ENCODE results near the gene ITM2C. TPM values are rescaled to one million over a fixed set of nuclear protein-coding genes. Genes with fewer than 3 reads are reported as not detected.

Gene ITM2C
- polyA plus RNA-seq, 3 donors = 1.4 to 3.2 (median 2.9) TPM

- Mint-ChIP-seq H3K9me3 (peaks cover 0 to 4% (median 0%) of the 10 kb centered on the region in 7 donors), H3K27me3 (ENCODE audit: low read depth in 3 of 3) (peaks cover 0 to 5% (median 4%) of the 10 kb centered on the region in 3 donors), H3K4me3 (no peak overlapping the region), H3K4me1 (peaks cover 20% of the 10 kb centered on the region), H3K36me3 (no peaks in the 10 kb centered on the region), H3K27ac (peak overlapping the region in 1 of 7 donors; percentile 68)
- H3K9ac ChIP-seq (ENCODE audit: insufficient read depth, low read length, poor library complexity, severe bottlenecking) = no peak overlapping the region
- H3K4me3 ChIP-seq (replicated peaks in 1 of 3; ENCODE audit: low read depth in 2 of 3, low read length in 3 of 3) = no peak overlapping the region
- H3K27ac ChIP-seq (ENCODE audit: low read depth in 1 of 2, low read length in 2 of 2) = no peak overlapping the region
- no peaks in the 10 kb centered on the region for H3K36me3 ChIP-seq (replicated peaks in 1 of 2; ENCODE audit: control insufficient read depth in 1 of 2, insufficient read depth in 2 of 2, low read length in 2 of 2)
- H3K4me2 ChIP-seq (replicated peaks; ENCODE audit: extremely low read depth, low read length, poor library complexity, severe bottlenecking) = no peak overlapping the region
- peaks cover 22 to 24% of the 10 kb centered on the region in 2 donors for H3K4me1 ChIP-seq (ENCODE audit: control insufficient read depth in 1 of 2, insufficient read depth in 2 of 2, low read length in 2 of 2)
- no peak overlapping the region for H2AFZ ChIP-seq (ENCODE audit: insufficient read depth, low read depth, low read length, poor library complexity, severe bottlenecking)
- H4K20me1 ChIP-seq (ENCODE audit: insufficient read depth, low read length) = no peaks in the 10 kb centered on the region
- intact Hi-C loops (cut with micrococcal nuclease) = no loop called here
- no peaks in the 10 kb centered on the region for H3K27me3 ChIP-seq (ENCODE audit: control insufficient read depth in 2 of 2, insufficient read depth in 2 of 2, low read length in 2 of 2)
- no peak for TF ChIP-seq CTCF (IDR thresholded peaks at IDR 0.05)
- WGBS (ENCODE audit: insufficient coverage) = 94% methylated on average over 10 of the region's 16 CpGs
- H3K79me2 ChIP-seq (ENCODE audit: insufficient read depth, low read length) = no peaks in the 10 kb centered on the region
- no peaks in the 10 kb centered on the region for H3K9me3 ChIP-seq (replicated peaks in 1 of 2; ENCODE audit: control insufficient read depth in 1 of 2, insufficient read depth in 1 of 2, low read length in 2 of 2)
- no peak for DNase-seq
Measured at GRCh38 chr2:230922951-230923717, 58.4 kb downstream of the ITM2C start.

GRCh38 chr2:230924092-230924469, 59.3 kb downstream of the ITM2C start:
- Histone ChIP-seq H3K27ac (ENCODE audit: low read depth in 1 of 2, low read length in 2 of 2) (peak overlapping the region; percentile 87 to 91), H3K27me3 (ENCODE audit: control insufficient read depth in 2 of 2, insufficient read depth in 2 of 2, low read length in 2 of 2) (no peaks in the 10 kb centered on the region), H3K79me2 (ENCODE audit: insufficient read depth, low read length) (no peaks in the 10 kb centered on the region), H3K9ac (ENCODE audit: insufficient read depth, low read length, poor library complexity, severe bottlenecking) (peak overlapping the region; percentile 67), H3K4me2 (replicated peaks; ENCODE audit: extremely low read depth, low read length, poor library complexity, severe bottlenecking) (peak overlapping the region; percentile 72), H3K4me3 (replicated peaks in 1 of 3; ENCODE audit: low read depth in 2 of 3, low read length in 3 of 3) (peak overlapping the region in 1 of 3 experiments; percentile 67), H2AFZ (ENCODE audit: insufficient read depth, low read depth, low read length, poor library complexity, severe bottlenecking) (peak overlapping the region; percentile 63), H3K36me3 (replicated peaks in 1 of 2; ENCODE audit: control insufficient read depth in 1 of 2, insufficient read depth in 2 of 2, low read length in 2 of 2) (no peaks in the 10 kb centered on the region), H3K4me1 (ENCODE audit: control insufficient read depth in 1 of 2, insufficient read depth in 2 of 2, low read length in 2 of 2) (peaks cover 22 to 24% of the 10 kb centered on the region in 2 donors), H3K9me3 (replicated peaks in 1 of 2; ENCODE audit: control insufficient read depth in 1 of 2, insufficient read depth in 1 of 2, low read length in 2 of 2) (no peaks in the 10 kb centered on the region), H4K20me1 (ENCODE audit: insufficient read depth, low read length) (no peaks in the 10 kb centered on the region)
- Mint-ChIP-seq H3K4me3 (peak overlapping the region; percentile 72 to 89), H3K36me3 (no peaks in the 10 kb centered on the region), H3K9me3 (peaks cover 0 to 4% (median 0%) of the 10 kb centered on the region in 7 donors), H3K4me1 (peaks cover 20% of the 10 kb centered on the region), H3K27ac (peak overlapping the region; percentile 88 to 98 (median 95)), H3K27me3 (ENCODE audit: low read depth in 3 of 3) (peaks cover 1 to 5% (median 4%) of the 10 kb centered on the region in 3 donors)
- 88% methylated on average over 4 of the region's 6 CpGs for WGBS (ENCODE audit: insufficient coverage)
- no peak for TF ChIP-seq CTCF (IDR thresholded peaks at IDR 0.05)
- intact Hi-C loops (cut with micrococcal nuclease) = no loop called here
- no peak for DNase-seq

Measured in CD14-positive monocyte (primary cell).